ENCODE measurements around the gene MEGF8. TPM values are rescaled to one million over a fixed set of nuclear protein-coding genes. Genes with fewer than 3 reads are reported as not detected.

MEGF8 gene
- total and polyA plus RNA-seq, 10 of the 15 experiments (the other 5 are each of a cell fraction or from before 2014, with no cell fraction given): 0.43 to 12.8 (median 2.7) TPM

- intact Hi-C loops (cut with micrococcal nuclease; ENCODE audit: unreplicated experiment) (no loop called here), in situ Hi-C loops (cut with MboI) (no loop called here)
- FAIRE-seq (no peak), DNase-seq (ENCODE audit: low read depth, low spot score) (no peak), ATAC-seq (no peak)
- no peak overlapping the region for H3K4me2 ChIP-seq (ENCODE audit: control insufficient read depth, insufficient read depth)
- TF ChIP-seq SIX5 (IDR thresholded peaks at IDR 0.05; ENCODE audit: low read depth, low read length, severe bottlenecking) (no peak), SKIL (IDR thresholded peaks at IDR 0.05; ENCODE audit: low read depth, poor library complexity, severe bottlenecking) (no peak), CBX5 (IDR thresholded peaks at IDR 0.05; ENCODE audit: low read depth) (no peak), CHD1 (IDR thresholded peaks at IDR 0.05; ENCODE audit: low read depth, low read length) (no peak), BACH1 (IDR thresholded peaks at IDR 0.05; ENCODE audit: borderline replicate concordance) (no peak), RB1 (IDR thresholded peaks at IDR 0.05; ENCODE audit: borderline replicate concordance) (no peak), CUX1 (IDR thresholded peaks at IDR 0.05; ENCODE audit: insufficient replicate concordance, low read depth, low read length) (no peak), ZNF207 (IDR thresholded peaks at IDR 0.05; ENCODE audit: borderline replicate concordance) (no peak), ZNF274 (IDR thresholded peaks at IDR 0.05; ENCODE audit: insufficient read depth, insufficient read length) (no peak), NKRF (conservative IDR thresholded peaks at IDR 0.05) (no peak), TCF7 (IDR thresholded peaks at IDR 0.05; ENCODE audit: borderline replicate concordance) (no peak), TCF3 (IDR thresholded peaks at IDR 0.05; ENCODE audit: borderline replicate concordance, insufficient read depth, low read depth, low read length) (no peak), JUNB (IDR thresholded peaks at IDR 0.05) (no peak), POLR2AphosphoS5 (IDR thresholded peaks at IDR 0.05; ENCODE audit: low read length) (no peak), POLR2AphosphoS2 (IDR thresholded peaks at IDR 0.05; ENCODE audit: low read depth, low read length) (no peak), EZH2 (IDR thresholded peaks at IDR 0.05; ENCODE audit: borderline replicate concordance, control insufficient read depth, low read depth, low read length) (no peak)
- 45% methylated on average over 5 of the region's 5 CpGs for WGBS (ENCODE audit: insufficient coverage, insufficient replicate concordance, low lambda C conversion rate, missing lambda C conversion rate)
- no peaks in the 10 kb centered on the region for H3K36me3 ChIP-seq (ENCODE audit: control insufficient read depth in 2 of 2, insufficient read depth in 2 of 2, low read length in 1 of 2)
- no peaks in the 10 kb centered on the region for H3K79me2 ChIP-seq (ENCODE audit: control insufficient read depth, insufficient read depth, low read length)
- ChIA-PET RAD21 (ENCODE audit: unreplicated experiment) (interaction anchor here (0.6 kb wide), 1 partner anchor 1195 kb away, joined by 3 read pairs; no protein-coding TSS in a partner anchor), SMC1A (ENCODE audit: uncharacterized antibody, unreplicated experiment) (no interaction called here), POLR2A (no interaction called here), CTCF (interaction anchor here (2.0 to 2.4 kb wide), 2 partner anchors 15 to 19 kb away, joined by 5 to 8 read pairs; no protein-coding TSS in a partner anchor)
- H3K4me1 ChIP-seq (ENCODE audit: control insufficient read depth, insufficient read depth, low read length): peaks cover 9% of the 10 kb centered on the region
- H3K9me3 ChIP-seq (replicated peaks; ENCODE audit: control insufficient read depth, insufficient read depth, low read length): no peaks in the 10 kb centered on the region
- BruUV-seq (replicated peaks): no TSS peak
- H3K27me3 ChIP-seq (replicated peaks in 1 of 2; ENCODE audit: control insufficient read depth in 2 of 2, insufficient read depth in 2 of 2, low read length in 1 of 2): peaks cover 4 to 9% of the 10 kb centered on the region in 2 experiments; a peak in 3 of 4 replicates
- H3K9ac ChIP-seq (ENCODE audit: control insufficient read depth, insufficient read depth, low read length): no peak overlapping the region
- no peak overlapping the region for H2AFZ ChIP-seq (ENCODE audit: control insufficient read depth, low read depth, low read length)
- no peak overlapping the region for H3K4me3 ChIP-seq
- no peaks in the 10 kb centered on the region for H4K20me1 ChIP-seq (ENCODE audit: control insufficient read depth, insufficient read depth)
- H3K27ac ChIP-seq (ENCODE audit: control insufficient read depth, insufficient read depth): no peak overlapping the region
These were observed 10.4 kb upstream of the MEGF8 start for GRCh38 chr19:42315024-42315423.

All from GM12878 (cell line).